ENCODE measurements around the gene CHST13.
"Not testable (repeated sequence)": the region's sequence is repeated elsewhere in the genome, so short reads cannot be mapped to it uniquely, and the experiment has no call there.

Gene CHST13

GRCh38 chr3:126525091-126525852 is 1.3 kb downstream of the CHST13 start:
- DNase-seq (ENCODE audit: low read depth in 2 of 2) = no peak

- DNase-seq (ENCODE audit: low read depth in 2 of 2) = no peak
Measured at GRCh38 chr3:126525853-126526667, 2.1 kb downstream of the CHST13 start.

GRCh38 chr3:126526668-126527005 is 2.7 kb downstream of the CHST13 start:
- DNase-seq (ENCODE audit: low read depth in 2 of 2) = no peak

GRCh38 chr3:126527006-126527405 is 3.1 kb downstream of the CHST13 start:
- no peak for DNase-seq (ENCODE audit: low read depth in 2 of 2)

- DNase-seq (ENCODE audit: low read depth in 2 of 2) = no peak
Measured at GRCh38 chr3:126527455-126528211, 3.7 kb downstream of the CHST13 start.

- no peak for DNase-seq (ENCODE audit: low read depth in 2 of 2)
Measured at GRCh38 chr3:126528419-126528799, 4.5 kb downstream of the CHST13 start.

- DNase-seq (ENCODE audit: low read depth in 2 of 2) = no peak
Measured at GRCh38 chr3:126528800-126529541, 5.0 kb downstream of the CHST13 start.

- no peak for DNase-seq (ENCODE audit: low read depth in 2 of 2)
Measured at GRCh38 chr3:126529585-126530170, 5.7 kb downstream of the CHST13 start.

GRCh38 chr3:126530171-126531050 is 6.5 kb downstream of the CHST13 start:
- no peak for DNase-seq (ENCODE audit: low read depth in 2 of 2)

GRCh38 chr3:126531051-126531330 is 7.0 kb downstream of the CHST13 start:
- DNase-seq (ENCODE audit: low read depth in 2 of 2) = no peak

- DNase-seq (ENCODE audit: low read depth in 2 of 2) = no peak
Measured at GRCh38 chr3:126533506-126533905, 9.6 kb downstream of the CHST13 start.

- DNase-seq (ENCODE audit: low read depth in 2 of 2) = not testable (repeated sequence)
Measured at GRCh38 chr3:126534716-126535115, 10.8 kb downstream of the CHST13 start.

GRCh38 chr3:126535636-126536035 is 11.7 kb downstream of the CHST13 start:
- no peak for DNase-seq (ENCODE audit: low read depth in 2 of 2)

- no peak for DNase-seq (ENCODE audit: low read depth in 2 of 2)
Measured at GRCh38 chr3:126536126-126536525, 12.2 kb downstream of the CHST13 start.

GRCh38 chr3:126537116-126537729 is 13.3 kb downstream of the CHST13 start:
- no peak for DNase-seq (ENCODE audit: low read depth in 2 of 2)

GRCh38 chr3:126537730-126538281 is 13.9 kb downstream of the CHST13 start:
- no peak for DNase-seq (ENCODE audit: low read depth in 2 of 2)

GRCh38 chr3:126538316-126538715 is 14.4 kb downstream of the CHST13 start:
- no peak for DNase-seq (ENCODE audit: low read depth in 2 of 2)

GRCh38 chr3:126538966-126539365 is 15.0 kb downstream of the CHST13 start:
- no peak for DNase-seq (ENCODE audit: low read depth in 2 of 2)

- no peak for DNase-seq (ENCODE audit: low read depth in 2 of 2)
Measured at GRCh38 chr3:126539558-126540250, 15.7 kb downstream of the CHST13 start.
